ENCODE results near the gene RELN. TPM values are rescaled to one million over a fixed set of nuclear protein-coding genes. Genes with fewer than 3 reads are reported as not detected.
A peak's percentile ranks its signal among the peaks of the same experiment; 100 is the strongest.
"Not testable (repeated sequence)": the region's sequence is repeated elsewhere in the genome, so short reads cannot be mapped to it uniquely, and the experiment has no call there.

The RELN gene
- total RNA-seq, 1 experiment from 2014 or later = 0.03 TPM

DNA sequence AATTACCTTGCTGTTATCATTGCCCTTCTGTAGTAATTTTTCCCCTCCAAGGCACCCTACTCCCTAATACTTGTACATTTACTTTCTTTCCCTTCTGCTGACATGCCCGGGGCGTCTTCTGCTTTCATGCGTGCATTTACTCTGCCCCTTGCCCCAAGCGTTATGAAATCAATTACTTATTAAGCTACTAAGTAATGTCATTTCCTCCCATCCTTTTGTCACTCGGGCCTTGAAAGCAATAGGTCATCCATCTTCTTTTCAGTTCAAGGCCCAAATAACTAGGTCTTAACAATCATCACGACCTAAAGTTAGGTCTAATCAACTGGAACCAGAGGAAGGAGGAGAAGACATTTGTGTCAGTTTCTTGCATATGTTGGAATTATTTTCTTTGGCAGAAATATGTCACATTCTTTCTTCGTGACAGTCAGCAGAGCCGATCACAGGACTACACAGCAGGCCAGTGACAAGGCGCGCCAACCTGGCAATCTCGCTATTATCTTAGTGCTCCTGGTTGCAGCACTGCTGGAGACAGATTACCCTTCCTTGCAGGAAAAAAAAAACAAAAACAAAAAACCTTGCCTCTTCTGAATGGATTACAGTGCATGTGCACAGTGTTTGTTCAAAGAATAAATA is 179.2 kb downstream of the RELN start:
- peak; percentile 79 for DNase-seq (ENCODE audit: low spot score)
- in situ Hi-C loops (cut with HindIII; ENCODE audit: low sequenced_read_pairs) = no loop called here

GRCh38 chr7:103809229-103809994 is 180.0 kb downstream of the RELN start:
- peak; percentile 20 for DNase-seq (ENCODE audit: low spot score)
- in situ Hi-C loops (cut with HindIII; ENCODE audit: low sequenced_read_pairs) = no loop called here

DNA sequence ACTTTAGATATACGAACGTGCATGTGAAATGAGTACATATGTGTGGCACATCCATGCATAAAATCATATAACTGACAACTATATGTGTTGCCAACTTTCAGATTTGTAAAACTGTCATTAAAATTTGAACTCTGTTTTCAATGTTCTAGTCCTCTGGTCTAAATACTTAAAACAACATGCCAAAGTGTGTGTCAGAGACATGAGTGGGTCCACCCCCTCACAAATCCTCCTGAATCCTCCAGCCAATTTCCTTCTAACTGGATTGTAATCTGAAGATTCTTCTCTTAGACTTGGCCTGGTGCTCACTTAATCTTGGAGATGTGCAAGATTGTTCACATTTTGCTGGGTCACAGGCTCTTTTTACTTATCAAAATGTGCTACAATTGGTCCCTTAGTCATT is 184.1 kb downstream of the RELN start:
- in situ Hi-C loops (cut with HindIII; ENCODE audit: low sequenced_read_pairs) = no loop called here
- no peak for DNase-seq (ENCODE audit: low spot score)

- in situ Hi-C loops (cut with HindIII; ENCODE audit: low sequenced_read_pairs) = no loop called here
Observed at GRCh38 chr7:103803631-103804030, 185.8 kb downstream of the RELN start.

GRCh38 chr7:103799298-103799697 is 190.2 kb downstream of the RELN start:
- in situ Hi-C loops (cut with HindIII; ENCODE audit: low sequenced_read_pairs) = no loop called here
- no peak for DNase-seq (ENCODE audit: low spot score)

More at GRCh38 chr7:103803631-103804030, 185.8 kb downstream of the RELN start:
- peak; percentile 69 for DNase-seq (ENCODE audit: low spot score)

DNA sequence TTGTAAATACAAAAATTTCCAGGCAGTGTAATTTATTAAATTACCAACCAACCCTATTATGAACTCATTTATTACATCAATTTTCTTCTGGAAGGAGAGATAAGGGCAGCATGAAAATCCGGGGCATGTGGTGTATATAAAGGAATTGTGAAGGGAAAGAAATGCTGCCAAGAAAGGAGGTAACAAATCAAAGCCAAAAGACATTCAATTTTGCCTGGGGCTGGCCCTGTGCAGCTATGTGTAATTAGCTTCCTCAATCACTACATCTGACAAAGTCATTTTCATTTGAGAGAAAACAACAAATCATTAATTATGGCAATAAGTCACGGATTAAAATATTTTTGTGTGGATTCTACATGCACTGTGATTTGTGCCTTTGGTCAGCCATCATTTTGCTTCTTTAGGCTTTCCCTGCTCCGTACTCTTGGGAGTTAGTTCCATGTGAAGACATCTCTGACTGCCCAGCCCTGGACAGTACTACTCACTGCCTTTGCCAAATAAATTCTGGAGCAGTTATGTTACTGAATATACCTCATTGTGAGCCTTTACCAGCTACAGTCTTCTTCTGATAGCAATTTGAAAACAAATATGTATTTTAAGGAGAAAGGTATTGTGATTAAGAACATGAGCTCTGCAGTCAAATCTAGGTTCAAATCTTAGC is 191.7 kb downstream of the RELN start:
- in situ Hi-C loops (cut with HindIII; ENCODE audit: low sequenced_read_pairs) = no loop called here
- peak; percentile 68 for DNase-seq (ENCODE audit: low spot score)

DNA sequence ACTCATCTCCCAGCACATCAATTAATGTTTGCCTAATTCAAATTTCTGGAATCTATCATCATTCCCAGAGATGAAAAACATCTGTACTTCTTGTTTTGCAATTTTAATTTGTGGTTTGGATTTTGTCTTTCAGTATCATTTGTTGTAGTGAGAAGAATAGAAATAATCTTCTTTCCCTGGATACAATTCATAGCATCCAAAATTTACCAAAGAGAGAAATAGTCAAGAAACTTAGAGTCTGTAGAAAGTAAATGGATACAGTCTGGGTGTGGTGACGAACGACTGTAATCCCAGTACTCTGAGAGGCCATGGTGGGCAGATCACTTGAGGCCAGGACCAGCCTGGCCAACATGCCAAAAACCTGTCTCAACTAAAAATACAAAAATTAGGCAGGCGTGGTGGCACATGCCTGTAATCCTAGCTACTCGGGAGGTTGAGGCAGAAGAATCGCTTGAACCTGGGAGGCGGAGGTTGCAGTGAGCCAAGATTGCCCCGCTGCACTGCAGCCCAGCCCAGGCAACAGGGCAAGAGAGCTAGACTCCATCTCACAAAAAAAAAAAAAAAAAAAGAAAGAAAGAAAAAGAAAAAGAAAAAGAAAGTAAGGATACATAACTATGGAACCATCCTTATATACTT is 193.0 kb downstream of the RELN start:
- in situ Hi-C loops (cut with HindIII; ENCODE audit: low sequenced_read_pairs) = no loop called here
- DNase-seq (ENCODE audit: low spot score) = no peak

DNA sequence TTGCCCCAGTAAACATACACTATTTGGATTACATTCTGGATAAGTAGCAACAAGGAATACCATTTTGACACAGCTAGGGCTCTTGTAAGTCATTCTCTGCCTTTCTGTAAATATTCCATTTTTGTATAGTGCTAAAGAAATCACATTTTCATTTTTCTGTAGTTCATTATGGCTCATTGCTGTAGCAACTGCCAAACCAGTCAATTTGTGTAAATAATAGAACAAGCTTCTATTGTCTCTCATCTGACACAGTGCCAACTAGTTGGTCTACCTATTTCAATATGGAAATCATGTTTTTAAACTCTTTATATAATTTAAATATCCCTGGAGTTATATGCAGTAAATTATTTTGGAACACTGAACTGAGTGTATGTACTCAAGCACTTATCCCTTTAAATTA is 193.7 kb downstream of the RELN start:
- in situ Hi-C loops (cut with HindIII; ENCODE audit: low sequenced_read_pairs) = no loop called here
- DNase-seq (ENCODE audit: low spot score) = no peak

DNA sequence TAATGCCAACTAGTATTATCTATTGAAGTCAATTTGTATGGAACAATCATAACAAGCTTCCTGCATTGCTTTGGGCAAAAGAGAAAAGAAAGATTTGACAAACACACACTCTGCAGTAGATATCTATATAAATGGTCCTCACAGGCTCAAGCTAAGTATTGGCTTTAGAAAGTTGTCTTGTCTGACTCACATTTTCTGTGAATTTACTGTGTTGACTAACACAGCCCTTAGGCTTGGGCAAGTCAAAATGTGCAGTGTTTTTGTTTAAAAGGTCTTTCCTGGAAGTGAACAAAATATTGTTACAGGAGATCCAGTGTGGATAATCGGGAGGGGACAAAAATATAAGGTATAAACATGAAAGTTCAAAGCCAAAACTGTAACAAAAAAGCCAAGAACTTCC is 194.4 kb downstream of the RELN start:
- in situ Hi-C loops (cut with HindIII; ENCODE audit: low sequenced_read_pairs) = no loop called here
- DNase-seq (ENCODE audit: low spot score) = no peak

- no peak for DNase-seq (ENCODE audit: low spot score)
- in situ Hi-C loops (cut with HindIII; ENCODE audit: low sequenced_read_pairs) = no loop called here
Observed at GRCh38 chr7:103794424-103794823, 195.0 kb downstream of the RELN start.

DNA sequence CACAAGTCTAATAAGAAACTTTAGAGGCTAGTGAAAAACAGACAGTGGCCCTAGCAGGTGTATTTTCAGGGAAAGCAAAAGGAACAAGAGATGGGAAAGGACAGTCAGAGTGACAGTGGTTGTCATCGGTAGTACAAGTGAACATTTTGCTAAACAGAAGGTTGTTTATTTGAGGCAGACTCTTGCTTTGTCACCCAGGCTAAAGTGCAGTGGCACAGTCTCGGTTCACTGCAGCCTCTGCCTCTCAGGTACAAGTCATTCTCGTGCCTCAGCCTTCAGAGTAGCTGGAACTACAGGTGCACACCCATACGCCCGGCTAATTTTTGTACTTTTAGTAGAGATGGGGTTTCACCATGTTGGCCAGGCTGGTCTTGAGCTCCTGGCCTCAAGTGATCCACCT is 195.8 kb downstream of the RELN start:
- in situ Hi-C loops (cut with HindIII; ENCODE audit: low sequenced_read_pairs) = no loop called here
- peak; percentile 58 for DNase-seq (ENCODE audit: low spot score)

- in situ Hi-C loops (cut with HindIII; ENCODE audit: low sequenced_read_pairs) = no loop called here
- DNase-seq (ENCODE audit: low spot score) = no peak
Observed at GRCh38 chr7:103791894-103792293, 197.6 kb downstream of the RELN start.

- DNase-seq (ENCODE audit: low spot score); in situ Hi-C loops (cut with HindIII; ENCODE audit: low sequenced_read_pairs): not testable (repeated sequence)
Observed at GRCh38 chr7:103787041-103787440, 202.4 kb downstream of the RELN start.

GRCh38 chr7:103784646-103785286 is 204.7 kb downstream of the RELN start:
- in situ Hi-C loops (cut with HindIII; ENCODE audit: low sequenced_read_pairs) = no loop called here

GRCh38 chr7:103781409-103781808 is 208.0 kb downstream of the RELN start:
- in situ Hi-C loops (cut with HindIII; ENCODE audit: low sequenced_read_pairs) = no loop called here

More at GRCh38 chr7:103784646-103785286, 204.7 kb downstream of the RELN start:
- DNase-seq (ENCODE audit: low spot score) = no peak

DNA sequence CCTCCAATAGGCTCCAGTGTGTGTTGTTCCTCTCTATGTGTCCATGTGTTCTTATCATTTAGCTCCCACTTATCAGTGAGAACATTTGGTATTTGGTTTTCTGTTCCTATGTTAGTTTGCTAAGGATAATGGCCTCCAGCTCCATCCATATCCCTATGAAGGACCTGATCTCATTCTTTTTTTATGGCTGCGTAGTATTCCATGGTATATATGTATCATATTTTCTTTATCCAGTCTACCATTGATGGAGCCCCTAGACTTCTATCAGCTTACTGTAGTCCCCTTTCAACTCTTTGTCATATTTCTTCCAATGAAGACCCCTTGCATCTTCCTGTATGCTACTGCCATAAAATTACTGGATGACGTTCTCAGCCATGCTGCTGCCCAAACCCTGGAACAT is 208.9 kb downstream of the RELN start:
- DNase-seq (ENCODE audit: low spot score); in situ Hi-C loops (cut with HindIII; ENCODE audit: low sequenced_read_pairs): not testable (repeated sequence)

More at GRCh38 chr7:103781409-103781808, 208.0 kb downstream of the RELN start:
- no peak for DNase-seq (ENCODE audit: low spot score)

GRCh38 chr7:103777440-103777839 is 212.0 kb downstream of the RELN start:
- no peak for DNase-seq (ENCODE audit: low spot score)
- in situ Hi-C loops (cut with HindIII; ENCODE audit: low sequenced_read_pairs) = no loop called here

DNA sequence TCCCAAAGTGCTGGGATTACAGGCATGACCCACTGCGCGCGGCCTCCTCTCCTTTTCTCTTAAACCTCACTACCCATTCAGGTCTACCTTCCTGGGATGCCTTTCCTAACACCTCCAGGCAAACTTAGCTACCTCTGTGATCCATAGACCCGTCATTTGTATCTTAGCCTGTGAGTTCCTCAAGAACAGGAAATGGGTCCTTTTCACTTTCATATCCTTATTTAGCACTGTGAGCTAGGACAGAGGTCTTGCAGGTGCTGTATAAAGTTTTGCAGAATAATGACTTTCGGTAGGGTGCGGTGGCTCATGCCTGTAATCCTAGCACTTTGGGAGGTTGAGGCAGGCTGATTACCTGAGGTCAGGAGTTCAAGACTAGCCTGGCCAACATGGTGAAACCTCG is 215.7 kb downstream of the RELN start:
- DNase-seq (ENCODE audit: low spot score) = no peak
- in situ Hi-C loops (cut with HindIII; ENCODE audit: low sequenced_read_pairs) = no loop called here

DNA sequence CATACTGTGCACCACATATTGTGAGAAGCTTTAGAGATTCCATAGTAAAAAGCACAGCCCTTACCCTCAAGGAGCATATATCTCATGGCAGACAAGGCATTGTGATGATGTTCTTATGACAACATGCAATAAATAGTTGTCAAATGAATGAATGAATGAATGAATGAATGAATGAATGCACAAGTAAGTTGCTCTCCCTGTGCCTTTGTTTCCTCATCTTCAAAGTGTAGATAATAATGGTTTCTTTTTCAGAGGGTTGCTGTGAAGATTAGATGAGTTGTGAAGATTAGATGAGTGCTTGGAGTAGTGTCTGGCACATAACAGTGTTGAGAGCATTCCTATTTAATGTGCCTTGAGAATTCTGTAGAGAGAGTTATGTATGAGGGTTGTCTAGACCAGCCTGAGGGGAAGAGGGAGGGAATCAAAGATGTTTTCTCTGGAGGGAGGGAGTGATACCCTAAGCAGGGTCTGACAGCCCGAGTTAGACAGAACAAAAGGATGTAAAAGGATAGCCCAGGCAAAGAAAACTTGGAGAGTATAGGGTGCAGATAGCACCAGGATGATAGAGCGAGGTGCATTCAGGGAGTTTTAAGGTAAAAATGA is 217.2 kb downstream of the RELN start:
- DNase-seq (ENCODE audit: low spot score) = no peak
- in situ Hi-C loops (cut with HindIII; ENCODE audit: low sequenced_read_pairs) = no loop called here

All from G401 (cell line).